Esophagus muscularis mucosa (tissue), 3 donors: Measurements from ENCODE around the gene GRK3.

Experiments
- CTCF ChIP-seq, 3 experiments: fragments of 200-600 bp in 2 of 3; fragments of 450-650 bp in 1 of 3; sonication (generic) in 2 of 3; IDR thresholded peaks; one replicate each; pipeline ENCODE4 v1.5.1; 2017 to 2019; ENCODE audit warnings: antibody characterized with exemption in 3 of 3, mild to moderate bottlenecking in 2 of 3, moderate library complexity in 1 of 3
- POLR2A ChIP-seq: fragments of 450-650 bp; IDR thresholded peaks from one replicate; pipeline ENCODE4 v1.6.1; 2017; ENCODE audit warnings: antibody characterized with exemption, moderate library complexity, mild to moderate bottlenecking, low read depth
- POLR2AphosphoS5 ChIP-seq, 2 donors: sonication (generic); formaldehyde crosslinking; IDR thresholded peaks; one replicate each; pipeline ENCODE4 v1.6.1; 2017; ENCODE audit warnings: antibody characterized with exemption in 2 of 2

GRCh38 chr22:25638638-25639037 is 74.2 kb downstream of the GRK3 start:
- no peak for TF ChIP-seq POLR2A
- no peak for TF ChIP-seq CTCF (IDR thresholded peaks at IDR 0.05)
- TF ChIP-seq POLR2AphosphoS5 (IDR thresholded peaks at IDR 0.05) = no peak
